ENCODE data around the gene TBC1D3B.

TBC1D3B gene

DNA sequence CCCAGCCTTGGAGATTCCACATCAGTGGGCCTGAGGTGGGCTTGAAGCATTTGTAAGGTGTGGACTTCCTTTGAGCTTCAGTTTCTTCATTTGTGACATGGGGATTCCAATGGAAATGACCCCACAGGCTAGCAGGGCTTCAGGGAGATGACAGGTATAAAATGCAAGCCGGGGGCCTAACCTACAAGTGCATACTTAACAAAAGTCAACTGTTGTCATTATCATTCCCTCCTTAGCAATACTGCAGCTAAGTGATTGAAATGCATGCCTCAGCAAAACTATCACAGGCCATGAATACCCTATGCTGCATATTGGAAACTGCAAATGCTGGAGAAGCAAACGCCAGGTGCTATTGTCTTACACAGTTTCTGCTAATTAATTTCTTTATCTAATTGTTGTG lies 53.0 kb downstream of the TBC1D3B start:
- TF ChIP-seq TAF1 (IDR thresholded peaks at IDR 0.05; ENCODE audit: low read depth) (no peak), FOXM1 (IDR thresholded peaks at IDR 0.05; ENCODE audit: borderline replicate concordance, low read depth) (no peak), NFIC (IDR thresholded peaks at IDR 0.05) (no peak), TCF12 (IDR thresholded peaks at IDR 0.05; ENCODE audit: low read depth) (no peak), EGR1 (IDR thresholded peaks at IDR 0.05) (no peak), EP300 (IDR thresholded peaks at IDR 0.05; ENCODE audit: borderline replicate concordance) (no peak)
- TF ChIP-seq, protein P1, sequence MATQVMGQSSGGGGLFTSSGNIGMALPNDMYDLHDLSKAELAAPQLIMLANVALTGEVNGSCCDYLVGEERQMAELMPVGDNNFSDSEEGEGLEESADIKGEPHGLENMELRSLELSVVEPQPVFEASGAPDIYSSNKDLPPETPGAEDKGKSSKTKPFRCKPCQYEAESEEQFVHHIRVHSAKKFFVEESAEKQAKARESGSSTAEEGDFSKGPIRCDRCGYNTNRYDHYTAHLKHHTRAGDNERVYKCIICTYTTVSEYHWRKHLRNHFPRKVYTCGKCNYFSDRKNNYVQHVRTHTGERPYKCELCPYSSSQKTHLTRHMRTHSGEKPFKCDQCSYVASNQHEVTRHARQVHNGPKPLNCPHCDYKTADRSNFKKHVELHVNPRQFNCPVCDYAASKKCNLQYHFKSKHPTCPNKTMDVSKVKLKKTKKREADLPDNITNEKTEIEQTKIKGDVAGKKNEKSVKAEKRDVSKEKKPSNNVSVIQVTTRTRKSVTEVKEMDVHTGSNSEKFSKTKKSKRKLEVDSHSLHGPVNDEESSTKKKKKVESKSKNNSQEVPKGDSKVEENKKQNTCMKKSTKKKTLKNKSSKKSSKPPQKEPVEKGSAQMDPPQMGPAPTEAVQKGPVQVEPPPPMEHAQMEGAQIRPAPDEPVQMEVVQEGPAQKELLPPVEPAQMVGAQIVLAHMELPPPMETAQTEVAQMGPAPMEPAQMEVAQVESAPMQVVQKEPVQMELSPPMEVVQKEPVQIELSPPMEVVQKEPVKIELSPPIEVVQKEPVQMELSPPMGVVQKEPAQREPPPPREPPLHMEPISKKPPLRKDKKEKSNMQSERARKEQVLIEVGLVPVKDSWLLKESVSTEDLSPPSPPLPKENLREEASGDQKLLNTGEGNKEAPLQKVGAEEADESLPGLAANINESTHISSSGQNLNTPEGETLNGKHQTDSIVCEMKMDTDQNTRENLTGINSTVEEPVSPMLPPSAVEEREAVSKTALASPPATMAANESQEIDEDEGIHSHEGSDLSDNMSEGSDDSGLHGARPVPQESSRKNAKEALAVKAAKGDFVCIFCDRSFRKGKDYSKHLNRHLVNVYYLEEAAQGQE (IDR thresholded peaks at IDR 0.05; ENCODE audit: low read depth), result no peak
- TF ChIP-seq, protein P2, sequence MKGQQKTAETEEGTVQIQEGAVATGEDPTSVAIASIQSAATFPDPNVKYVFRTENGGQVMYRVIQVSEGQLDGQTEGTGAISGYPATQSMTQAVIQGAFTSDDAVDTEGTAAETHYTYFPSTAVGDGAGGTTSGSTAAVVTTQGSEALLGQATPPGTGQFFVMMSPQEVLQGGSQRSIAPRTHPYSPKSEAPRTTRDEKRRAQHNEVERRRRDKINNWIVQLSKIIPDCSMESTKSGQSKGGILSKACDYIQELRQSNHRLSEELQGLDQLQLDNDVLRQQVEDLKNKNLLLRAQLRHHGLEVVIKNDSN (IDR thresholded peaks at IDR 0.05), result no peak

DNA sequence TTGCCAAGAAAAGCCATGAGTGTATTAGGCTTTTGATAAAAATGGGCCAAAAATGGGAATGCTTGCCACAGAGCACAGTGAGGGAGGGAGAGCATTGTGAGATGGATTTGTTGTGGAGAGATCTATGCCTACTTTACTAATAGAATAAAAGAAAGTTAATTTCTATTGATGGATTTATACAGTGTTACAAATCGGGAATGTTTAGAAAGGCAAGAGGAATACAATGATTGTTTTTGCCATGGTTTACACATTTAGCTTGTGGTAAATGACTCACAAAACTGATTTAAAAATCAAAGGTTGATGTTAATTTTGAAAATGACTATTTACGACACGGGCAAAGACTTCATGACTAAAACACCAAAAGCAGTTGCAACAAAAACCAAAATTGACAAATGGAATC lies 56.2 kb downstream of the TBC1D3B start:
- TF ChIP-seq EGR1 (IDR thresholded peaks at IDR 0.05), result no peak
- no peak for TF ChIP-seq ZBTB7A (IDR thresholded peaks at IDR 0.05; ENCODE audit: low read depth)
- TF ChIP-seq RAD21 (IDR thresholded peaks at IDR 0.05; ENCODE audit: low read depth), result no peak
- no peak for TF ChIP-seq TEAD4 (IDR thresholded peaks at IDR 0.05)
- TF ChIP-seq, protein P1 (IDR thresholded peaks at IDR 0.05; ENCODE audit: low read depth), result no peak
- TF ChIP-seq CEBPB (IDR thresholded peaks at IDR 0.05), result no peak
- TF ChIP-seq, protein P3, sequence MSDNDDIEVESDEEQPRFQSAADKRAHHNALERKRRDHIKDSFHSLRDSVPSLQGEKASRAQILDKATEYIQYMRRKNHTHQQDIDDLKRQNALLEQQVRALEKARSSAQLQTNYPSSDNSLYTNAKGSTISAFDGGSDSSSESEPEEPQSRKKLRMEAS (IDR thresholded peaks at IDR 0.05), result no peak
- TF ChIP-seq, protein P2 (IDR thresholded peaks at IDR 0.05), result no peak
- TF ChIP-seq TAF1 (IDR thresholded peaks at IDR 0.05; ENCODE audit: low read depth), result no peak
- no peak for TF ChIP-seq NFIC (IDR thresholded peaks at IDR 0.05)
- no peak for TF ChIP-seq FOXM1 (IDR thresholded peaks at IDR 0.05; ENCODE audit: borderline replicate concordance, low read depth)
- TF ChIP-seq TCF12 (IDR thresholded peaks at IDR 0.05; ENCODE audit: low read depth), result no peak
- TF ChIP-seq EP300 (IDR thresholded peaks at IDR 0.05; ENCODE audit: borderline replicate concordance), result no peak
- no peak for TF ChIP-seq YY1 (IDR thresholded peaks at IDR 0.05; ENCODE audit: low read depth)
- no peak for TF ChIP-seq CREB1 (IDR thresholded peaks at IDR 0.05; ENCODE audit: low read depth)

DNA sequence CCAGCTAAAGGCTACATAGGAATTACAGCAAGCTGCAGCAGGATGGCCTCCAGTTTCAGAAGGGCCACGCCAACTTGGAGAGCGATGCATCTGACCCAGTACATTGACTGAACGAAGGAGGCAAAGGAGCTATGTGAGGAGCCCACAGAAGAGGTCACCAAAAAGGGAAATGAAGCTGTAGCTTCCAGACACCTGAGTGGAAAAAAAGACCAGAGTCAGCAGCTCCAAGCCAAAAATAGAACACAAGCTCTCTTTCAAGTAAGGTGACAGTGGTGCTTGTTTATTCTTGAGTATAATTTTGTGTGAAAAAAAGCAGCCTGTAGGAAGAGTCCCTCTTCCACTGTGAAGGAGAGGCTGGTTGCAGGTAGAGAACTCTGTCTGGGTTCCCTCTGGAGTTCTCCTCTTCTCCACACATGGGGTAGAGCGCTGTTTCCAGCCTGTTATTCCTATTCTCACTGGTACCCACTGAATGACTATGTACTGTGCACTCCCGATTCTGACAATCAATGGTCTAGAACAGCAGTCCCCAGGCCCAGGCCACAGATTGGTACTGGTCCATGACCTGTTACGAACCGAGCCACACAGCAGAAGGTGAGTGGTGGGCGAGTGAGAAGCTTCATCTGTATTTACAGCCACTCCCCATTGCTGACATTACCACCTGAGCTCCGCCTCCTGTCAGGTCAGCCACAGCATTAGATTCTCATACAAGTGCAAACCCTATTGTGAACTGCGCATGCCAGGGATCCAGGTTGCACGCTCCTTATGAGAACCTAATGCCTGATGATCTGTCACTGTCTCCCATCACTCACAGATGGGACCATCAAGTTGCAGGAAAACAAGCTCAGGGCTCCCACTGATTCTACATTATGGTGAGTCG lies 57.7 kb downstream of the TBC1D3B start:
- no peak for TF ChIP-seq FOXM1 (IDR thresholded peaks at IDR 0.05; ENCODE audit: borderline replicate concordance, low read depth)
- no peak for TF ChIP-seq TAF1 (IDR thresholded peaks at IDR 0.05; ENCODE audit: low read depth)
- TF ChIP-seq, protein P3 (IDR thresholded peaks at IDR 0.05), result no peak
- TF ChIP-seq YY1 (IDR thresholded peaks at IDR 0.05; ENCODE audit: low read depth), result no peak
- no peak for TF ChIP-seq EP300 (IDR thresholded peaks at IDR 0.05; ENCODE audit: borderline replicate concordance)
- TF ChIP-seq, protein P2 (IDR thresholded peaks at IDR 0.05), result no peak
- TF ChIP-seq, protein P1 (IDR thresholded peaks at IDR 0.05; ENCODE audit: low read depth), result no peak
- TF ChIP-seq TEAD4 (IDR thresholded peaks at IDR 0.05), result no peak
